GM18505 (cell line): ENCODE results near the gene WDR6.

ENCODE experiments used
- ATAC-seq: cut with Tn5 transposase; IDR thresholded peaks from one replicate; pipeline ENCODE4 v1.9.1; 2021; ENCODE audit not compliant: unreplicated experiment
- POLR2A ChIP-seq: IDR thresholded peaks from 4 replicates; pipeline ENCODE4 v1.6.1; 2011; ENCODE audit warnings: borderline replicate concordance; ENCODE audit not compliant: insufficient read depth, insufficient read length; ENCODE audit errors: extremely low read depth

WDR6 gene

DNA sequence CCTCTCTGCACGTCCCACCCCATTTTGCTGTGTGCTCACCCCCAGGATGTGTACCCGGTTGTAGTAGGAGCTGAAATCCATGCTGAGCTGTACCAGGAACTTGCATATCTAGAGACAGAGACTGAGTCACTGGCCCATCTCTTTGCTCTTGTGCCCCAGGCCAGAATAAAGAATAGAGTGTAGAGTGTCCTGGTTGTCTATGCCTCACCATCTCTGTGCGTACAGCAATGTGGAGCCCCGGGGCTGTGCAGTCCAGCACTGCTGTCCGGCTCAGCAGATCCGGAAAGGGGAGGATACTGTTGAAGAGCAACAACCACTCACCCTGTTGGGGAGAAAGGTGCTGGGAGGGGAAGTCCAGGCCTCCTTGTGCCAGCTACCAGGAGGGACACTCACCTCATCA lies 8.6 kb downstream of the WDR6 start:
- no peak for ATAC-seq
- TF ChIP-seq POLR2A = no peak

DNA sequence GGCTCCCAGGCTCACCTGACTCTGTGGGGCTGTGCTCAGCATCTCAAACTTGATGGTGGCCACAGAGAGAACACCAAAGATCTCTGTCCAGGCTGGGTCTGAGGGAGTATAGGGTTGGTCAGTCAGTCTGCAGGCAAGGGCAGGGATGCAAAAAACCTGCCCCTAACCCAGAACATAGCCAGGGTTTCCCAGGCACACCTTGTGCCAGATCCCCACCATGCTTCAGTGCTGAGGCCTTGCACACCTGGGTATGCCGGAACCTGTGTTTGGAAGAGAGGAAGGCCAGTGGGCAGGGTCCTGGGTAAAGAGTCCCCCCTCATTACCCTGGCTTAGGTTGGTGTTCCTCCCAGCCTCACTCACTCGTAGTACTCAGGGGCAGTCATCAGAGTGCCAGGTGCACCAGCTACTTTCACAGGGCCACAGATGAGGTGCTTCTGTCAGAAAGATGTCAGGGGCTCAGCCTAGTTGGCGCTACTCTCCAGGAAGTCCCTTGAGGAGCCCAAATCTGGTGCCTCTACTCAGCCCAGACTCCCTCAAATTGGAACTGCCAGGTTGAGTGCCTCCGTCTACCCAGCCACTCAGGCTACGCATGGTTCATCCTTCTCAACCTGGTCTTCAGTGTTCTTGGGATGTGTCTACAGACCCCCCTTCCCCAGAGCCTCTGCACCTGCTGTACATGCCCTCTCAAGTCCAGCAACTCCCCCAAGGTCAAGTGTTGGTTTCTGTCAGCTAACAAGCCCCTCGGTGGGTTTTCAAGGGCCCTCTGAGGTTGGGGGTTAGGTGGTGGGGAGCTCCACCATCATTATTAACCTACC lies 9.4 kb downstream of the WDR6 start:
- ATAC-seq = no peak
- TF ChIP-seq POLR2A = no peak

DNA sequence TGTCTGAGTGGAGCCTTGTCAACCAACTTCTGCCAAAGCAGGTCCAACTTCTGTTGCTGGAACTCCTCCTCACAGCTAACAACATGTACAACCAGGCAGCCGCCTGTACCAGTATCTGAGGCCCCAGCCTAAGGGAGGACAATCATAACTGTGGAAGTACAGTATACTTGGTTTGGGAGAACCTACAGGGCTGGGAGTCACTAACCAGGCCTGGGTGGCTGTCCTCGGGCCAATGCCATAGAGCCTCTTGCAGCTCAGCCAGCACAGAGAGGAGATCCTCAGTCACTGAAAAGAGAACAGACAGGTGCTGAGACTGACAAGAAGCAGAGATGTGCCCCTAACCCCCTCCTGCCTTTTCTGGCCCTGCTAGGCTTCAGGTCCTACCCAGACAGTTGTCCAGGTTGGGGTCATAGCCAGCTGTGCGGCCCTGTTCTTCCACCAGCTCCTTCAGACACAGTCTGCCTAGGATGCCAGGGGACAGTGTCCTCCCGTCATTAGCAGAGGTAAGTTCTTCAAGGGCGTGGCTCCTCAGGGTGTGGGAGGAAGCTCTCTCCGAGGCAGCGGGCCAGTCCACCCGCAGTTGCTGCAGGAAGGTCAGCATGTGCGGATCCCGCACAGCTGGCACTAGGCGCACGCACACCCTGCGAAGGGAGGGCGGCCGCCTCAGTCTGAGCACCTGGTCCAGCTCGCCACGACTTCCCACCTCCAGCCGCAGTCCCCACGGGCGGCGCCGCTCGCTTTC lies 10.2 kb downstream of the WDR6 start:
- ATAC-seq = no peak
- no peak for TF ChIP-seq POLR2A

DNA sequence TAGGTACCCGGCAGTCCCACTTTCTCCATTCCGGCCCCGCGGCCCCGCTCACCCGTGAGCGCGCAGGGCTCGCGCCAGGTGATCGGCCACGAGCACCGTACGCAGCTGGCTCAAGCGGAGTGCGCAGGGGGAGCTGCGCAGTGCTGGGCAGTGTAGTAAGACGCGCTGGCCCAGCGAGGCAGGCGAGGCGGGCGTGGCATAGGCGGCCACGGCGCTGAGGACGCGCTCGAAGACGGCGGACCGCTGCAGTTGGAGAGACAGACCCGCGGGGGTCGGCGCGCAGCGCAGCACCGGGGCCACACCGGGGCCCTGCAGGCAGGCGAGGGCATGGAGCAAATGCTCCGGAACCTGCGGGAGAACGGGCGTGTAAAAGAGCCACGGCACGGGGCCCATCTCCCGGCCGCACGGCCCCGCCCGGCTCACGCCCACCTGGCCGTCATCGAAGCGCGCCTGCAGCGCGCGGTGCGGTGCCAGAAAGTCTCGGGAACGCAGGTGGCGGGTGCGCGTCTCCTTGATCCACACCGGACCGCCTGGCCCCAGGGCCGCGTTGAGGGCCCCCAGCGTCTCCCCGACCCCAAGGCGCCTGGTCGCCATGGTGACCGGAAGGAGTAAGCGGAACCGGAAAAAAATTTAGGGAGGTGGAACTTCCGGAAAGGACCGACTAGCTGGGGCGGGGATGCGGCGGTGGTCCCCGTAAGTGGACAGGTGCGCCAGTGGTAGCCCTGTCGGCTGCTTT lies 10.9 kb downstream of the WDR6 start, which contains the start of gene DALRD3:
Gene DALRD3 (minus strand): TSS at position 610 of the 736 bp plus-strand sequence. CDS start 16 bp downstream, at position 594.
- TF ChIP-seq POLR2A = peak; percentile 73
- no peak for ATAC-seq

DNA sequence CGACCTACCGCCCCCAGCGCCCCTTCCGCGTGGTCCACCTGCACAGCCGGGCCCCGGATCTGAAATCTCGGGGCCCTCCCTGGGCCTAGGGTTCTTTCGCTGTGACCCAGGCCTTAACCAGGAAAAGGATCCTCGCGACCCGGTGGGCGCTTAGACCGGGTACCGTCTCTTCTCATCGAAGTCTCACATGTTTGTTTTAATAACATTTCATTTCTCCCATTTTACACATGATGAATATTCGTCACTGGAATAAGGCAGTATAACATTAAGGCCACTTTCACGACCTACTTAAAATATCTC lies 11.5 kb downstream of the WDR6 start:
- ATAC-seq = no peak
- TF ChIP-seq POLR2A = no peak

DNA sequence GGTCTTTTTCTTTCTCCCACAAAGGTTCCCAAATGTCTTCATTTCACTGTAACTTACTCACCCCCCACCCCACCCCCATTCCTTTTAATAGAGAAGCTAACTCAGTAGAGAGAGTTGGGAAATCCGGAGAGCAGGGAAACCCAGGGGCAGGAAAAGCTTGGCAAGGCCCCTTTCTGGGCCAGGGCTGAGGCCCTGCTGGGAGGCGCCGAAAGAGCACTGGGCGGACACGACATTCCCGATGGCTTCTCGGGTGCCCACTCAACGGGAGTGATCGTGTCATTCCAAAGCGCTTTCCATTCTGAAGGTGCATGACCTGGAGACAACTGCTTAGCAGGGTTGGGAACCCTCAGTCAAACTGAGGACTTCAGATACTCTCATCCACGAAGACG lies 12.7 kb downstream of the WDR6 start:
- no peak for ATAC-seq

GRCh38 chr3:49020330-49021212 lies 13.4 kb downstream of the WDR6 start:
- peak; percentile 51 for TF ChIP-seq POLR2A
- ATAC-seq = peak; percentile 3

More for the DNA sequence above, 12.7 kb downstream of the WDR6 start:
- TF ChIP-seq POLR2A = no peak

- peak; percentile 51 for ATAC-seq
- TF ChIP-seq POLR2A = peak; percentile 100
Observed at GRCh38 chr3:49021213-49021812, 14.1 kb downstream of the WDR6 start.

GRCh38 chr3:49021813-49022687 lies 14.9 kb downstream of the WDR6 start, which contains the start of gene NDUFAF3:
TSS of gene NDUFAF3 (plus strand) at chr3:49022121. CDS start at chr3:49022145, 24 bp downstream.
- TF ChIP-seq POLR2A = peak; percentile 89
- peak; percentile 52 for ATAC-seq

DNA sequence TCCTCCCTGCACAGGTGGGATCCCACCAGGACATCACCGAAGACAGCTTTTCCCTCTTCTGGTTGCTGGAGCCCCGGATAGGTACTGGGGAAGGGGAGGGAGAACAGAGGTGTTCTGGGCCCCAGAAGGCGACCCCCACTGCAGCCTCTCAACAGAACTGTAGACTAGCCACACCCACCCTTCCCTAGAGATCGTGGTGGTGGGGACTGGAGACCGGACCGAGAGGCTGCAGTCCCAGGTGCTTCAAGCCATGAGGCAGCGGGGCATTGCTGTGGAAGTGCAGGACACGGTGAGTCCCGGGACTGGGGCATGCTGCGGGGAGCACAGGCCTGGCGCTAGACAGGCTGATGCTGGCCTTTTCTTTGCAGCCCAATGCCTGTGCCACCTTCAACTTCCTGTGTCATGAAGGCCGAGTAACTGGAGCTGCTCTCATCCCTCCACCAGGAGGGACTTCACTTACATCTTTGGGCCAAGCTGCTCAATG lies 15.5 kb downstream of the WDR6 start:
- TF ChIP-seq POLR2A = peak; percentile 33
- no peak for ATAC-seq

DNA sequence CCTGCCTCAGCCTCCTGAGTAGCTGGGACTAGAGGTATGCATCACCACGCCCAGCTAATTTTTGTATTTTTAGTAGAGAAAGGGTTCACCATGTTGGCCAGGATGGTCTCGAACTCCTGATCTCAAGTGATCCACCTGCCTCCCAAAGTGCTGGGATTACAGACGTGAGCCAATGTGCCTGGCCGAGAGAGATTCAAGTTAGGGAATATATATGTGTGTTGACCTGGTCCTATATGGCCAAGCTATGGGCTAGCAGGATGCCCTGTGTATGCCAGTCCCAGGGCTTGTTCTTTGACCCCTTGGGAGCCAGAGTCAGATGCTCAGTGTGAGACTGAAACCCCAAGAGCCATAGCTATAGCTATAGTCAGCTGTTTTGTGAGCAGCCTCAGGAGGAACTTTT lies 16.6 kb downstream of the WDR6 start:
- no peak for ATAC-seq
- TF ChIP-seq POLR2A = no peak
